ENCODE results near the gene KBTBD4. TPM values are rescaled to one million over a fixed set of nuclear protein-coding genes. Genes with fewer than 3 reads are reported as not detected.

Gene KBTBD4
- total RNA-seq, 1 experiment from 2014 or later: 15.9 TPM

GRCh38 chr11:47607380-47607779 is 28.6 kb upstream of the KBTBD4 start:
- Histone ChIP-seq H4K5ac (ENCODE audit: insufficient read length, low read depth, low read length) (no peak overlapping the region), H3T11ph (ENCODE audit: low read length) (no peak overlapping the region), H4K20me1 (ENCODE audit: control insufficient read depth, insufficient read depth, insufficient read length) (no peaks in the 10 kb centered on the region), H3K27ac (ENCODE audit: insufficient read length, low read depth, low read length) (no peak overlapping the region), H2AK5ac (ENCODE audit: insufficient read length, low read length) (no peak overlapping the region), H2BK15ac (ENCODE audit: low read depth, low read length) (no peak overlapping the region), H2AFZ (ENCODE audit: low read length) (no peak overlapping the region), H2BK20ac (ENCODE audit: low read depth, low read length, poor library complexity, severe bottlenecking) (no peak overlapping the region), H3K79me1 (ENCODE audit: insufficient read depth, low read depth, low read length, poor library complexity, severe bottlenecking) (no peaks in the 10 kb centered on the region), H3K23ac (ENCODE audit: insufficient read length, low read depth, low read length) (no peak overlapping the region), H2BK5ac (ENCODE audit: insufficient read length, low read length) (no peak overlapping the region), H3K27me3 (ENCODE audit: insufficient read depth, low read length) (no peaks in the 10 kb centered on the region), H3K79me2 (ENCODE audit: insufficient read depth, low read length) (no peaks in the 10 kb centered on the region), H4K91ac (ENCODE audit: insufficient read length, low read depth, low read length) (no peak overlapping the region), H3K18ac (ENCODE audit: insufficient read length, low read depth, low read length) (no peak overlapping the region), H4K8ac (replicated peaks; ENCODE audit: insufficient read length, low read depth, low read length) (no peak overlapping the region), H3K4me1 (ENCODE audit: insufficient read depth, low read length) (no peaks in the 10 kb centered on the region), H3K4ac (ENCODE audit: low read depth, low read length) (no peak overlapping the region), H3K4me2 (ENCODE audit: insufficient read depth, insufficient read length, low read length) (no peak overlapping the region), H2BK120ac (ENCODE audit: low read depth, low read length, poor library complexity, severe bottlenecking) (no peak overlapping the region), H3K56ac (ENCODE audit: insufficient read length, low read depth, low read length) (no peak overlapping the region), H3K9me3 (ENCODE audit: control insufficient read depth, low read depth, low read length) (no peaks in the 10 kb centered on the region), H2BK12ac (ENCODE audit: insufficient read length, low read depth, low read length) (no peak overlapping the region), H3K14ac (ENCODE audit: insufficient read depth, low read length) (no peak overlapping the region), H3K9ac (ENCODE audit: extremely low read depth, insufficient read length, low read length) (no peak overlapping the region), H3K23me2 (ENCODE audit: insufficient read length, low read depth, low read length, poor library complexity, severe bottlenecking) (no peaks in the 10 kb centered on the region)
- TF ChIP-seq CTCF (conservative IDR thresholded peaks at IDR 0.05): no peak
- no peaks in the 10 kb centered on the region for H3K27me3 Mint-ChIP-seq (ENCODE audit: low read depth)
- no peaks in the 10 kb centered on the region for H3K9me3 Mint-ChIP-seq
- H3K27ac Mint-ChIP-seq: no peak overlapping the region
- H3K36me3 Mint-ChIP-seq (ENCODE audit: insufficient read depth in 1 of 3, low read depth in 3 of 3): peaks cover 0 to 4% (median 2%) of the 10 kb centered on the region in 3 experiments; a peak in 2 of 7 replicates
- no peak overlapping the region for H3K4me3 Mint-ChIP-seq
- no peaks in the 10 kb centered on the region for H3K4me1 Mint-ChIP-seq
- no peak for DNase-seq
- WGBS (ENCODE audit: extremely low coverage, insufficient read length, low lambda C conversion rate): no CpG with 5 or more reads among the region's 7 CpGs
